Epithelial cell of alveolus of lung (primary cell): ENCODE data around the gene SYT15. TPM values are rescaled to one million over a fixed set of nuclear protein-coding genes. Genes with fewer than 3 reads are reported as not detected.

ENCODE experiments used
- total RNA-seq: library from RNA; depleted of rRNA; stranded (reverse); fragments of >200 nt; gene quantifications from 2 replicates; pipeline ENCODE4 v1.2.1, GENCODE V29; 2015

Gene SYT15
- total RNA-seq, result 0.13 and 0.24 TPM in 2 replicates

GRCh38 chr10:46578474-46579178 lies at the start of gene SYT15:
TSS of gene SYT15 (plus strand) at chr10:46579128. CDS start at chr10:46579169, 41 bp downstream.

GRCh38 chr10:46556515-46557318 lies 22.2 kb upstream of the SYT15 start, which contains the start of gene GPRIN2:
TSS of gene GPRIN2 (minus strand) at chr10:46556658. CDS start at chr10:46550736, 5,922 bp downstream.

Other genes with a start within 250 kb of the SYT15 start
- 0.56 and 5.7 TPM in 2 replicates for gene ANXA8L1, start 203.4 kb upstream of the SYT15 start, total RNA-seq
- 0.13 TPM in 1 of 2 replicates, not detected in the other for gene NPY4R, start 113.2 kb upstream of the SYT15 start, total RNA-seq
- gene GPRIN2, start 22.5 kb upstream of the SYT15 start, total RNA-seq, result 1.0 TPM in 1 of 2 replicates, not detected in the other